Dendritic cell treated with granulocyte-macrophage colony-stimulating factor and Interleukin-4, amounts not matched to agents 40 ng/mL and 50 ng/mL, for 4 days (primary cell): ENCODE results near the gene NDEL1.

ENCODE experiments used
- H3K27ac Mint-ChIP-seq: one replicate; pipeline ENCODE4 v1.8.0; 2022; ENCODE audit warnings: mild to moderate bottlenecking, mixed read lengths
- H3K27me3 Mint-ChIP-seq: one replicate; pipeline ENCODE4 v1.8.0; 2022; ENCODE audit warnings: mild to moderate bottlenecking, mixed read lengths
- H3K36me3 Mint-ChIP-seq: one replicate; pipeline ENCODE4 v1.8.0; 2022; ENCODE audit warnings: low read depth, mixed read lengths
- H3K4me1 Mint-ChIP-seq: one replicate; pipeline ENCODE4 v1.8.0; 2022; ENCODE audit warnings: low read depth, mixed read lengths
- H3K4me3 Mint-ChIP-seq: one replicate; pipeline ENCODE4 v1.8.0; 2022; ENCODE audit warnings: mild to moderate bottlenecking, moderate library complexity, mixed read lengths
- H3K9me3 Mint-ChIP-seq: one replicate; pipeline ENCODE4 v1.8.0; 2022; ENCODE audit warnings: mixed read lengths
- intact Hi-C: fragments of 100-400 bp; cut with micrococcal nuclease; formaldehyde crosslinking; loops from one replicate; pipeline ENCODE4 v1.15.0; 2022

The NDEL1 gene

GRCh38 chr17:8451933-8452614, 16.4 kb downstream of the NDEL1 start:
- no peak overlapping the region for H3K27ac Mint-ChIP-seq
- peaks cover 96% of the 10 kb centered on the region for H3K36me3 Mint-ChIP-seq
- H3K27me3 Mint-ChIP-seq, result no peaks in the 10 kb centered on the region
- intact Hi-C loops, result no loop called here
- no peak overlapping the region for H3K4me3 Mint-ChIP-seq
- no peaks in the 10 kb centered on the region for H3K9me3 Mint-ChIP-seq
- peaks cover 4% of the 10 kb centered on the region for H3K4me1 Mint-ChIP-seq

GRCh38 chr17:8453326-8453725, 17.6 kb downstream of the NDEL1 start:
- Mint-ChIP-seq H3K4me3 (no peak overlapping the region), H3K4me1 (peaks cover 9% of the 10 kb centered on the region), H3K27me3 (no peaks in the 10 kb centered on the region), H3K9me3 (no peaks in the 10 kb centered on the region), H3K36me3 (peaks cover 96% of the 10 kb centered on the region), H3K27ac (no peak overlapping the region)
- intact Hi-C loops, result no loop called here

GRCh38 chr17:8455665-8456209, 20.1 kb downstream of the NDEL1 start:
- peaks cover 94% of the 10 kb centered on the region for H3K36me3 Mint-ChIP-seq
- intact Hi-C loops, result no loop called here
- no peaks in the 10 kb centered on the region for H3K9me3 Mint-ChIP-seq
- no peaks in the 10 kb centered on the region for H3K27me3 Mint-ChIP-seq
- peaks cover 12% of the 10 kb centered on the region for H3K4me1 Mint-ChIP-seq
- no peak overlapping the region for H3K27ac Mint-ChIP-seq
- H3K4me3 Mint-ChIP-seq, result no peak overlapping the region

- H3K27me3 Mint-ChIP-seq, result no peaks in the 10 kb centered on the region
- H3K27ac Mint-ChIP-seq, result no peak overlapping the region
- H3K9me3 Mint-ChIP-seq, result no peaks in the 10 kb centered on the region
- H3K4me1 Mint-ChIP-seq, result peaks cover 17% of the 10 kb centered on the region
- peaks cover 94% of the 10 kb centered on the region for H3K36me3 Mint-ChIP-seq
- H3K4me3 Mint-ChIP-seq, result no peak overlapping the region
- intact Hi-C loops, result no loop called here
These were observed 22.4 kb downstream of the NDEL1 start for GRCh38 chr17:8458128-8458527.

GRCh38 chr17:8459107-8459506, 23.4 kb downstream of the NDEL1 start:
- no peak overlapping the region for H3K27ac Mint-ChIP-seq
- intact Hi-C loops, result no loop called here

GRCh38 chr17:8459831-8460230, 24.1 kb downstream of the NDEL1 start:
- Mint-ChIP-seq H3K27ac (no peak overlapping the region), H3K36me3 (peaks cover 97% of the 10 kb centered on the region), H3K27me3 (no peaks in the 10 kb centered on the region), H3K4me1 (peaks cover 17% of the 10 kb centered on the region), H3K9me3 (no peaks in the 10 kb centered on the region), H3K4me3 (no peak overlapping the region)
- intact Hi-C loops, result no loop called here

More at GRCh38 chr17:8459107-8459506, 23.4 kb downstream of the NDEL1 start:
- no peaks in the 10 kb centered on the region for H3K27me3 Mint-ChIP-seq
- no peaks in the 10 kb centered on the region for H3K9me3 Mint-ChIP-seq
- H3K4me1 Mint-ChIP-seq, result peaks cover 17% of the 10 kb centered on the region
- no peak overlapping the region for H3K4me3 Mint-ChIP-seq
- H3K36me3 Mint-ChIP-seq, result peaks cover 97% of the 10 kb centered on the region

- intact Hi-C loops, result no loop called here
- Mint-ChIP-seq H3K27me3 (no peaks in the 10 kb centered on the region), H3K27ac (no peak overlapping the region), H3K4me3 (no peak overlapping the region), H3K36me3 (peaks cover 95% of the 10 kb centered on the region), H3K9me3 (no peaks in the 10 kb centered on the region), H3K4me1 (peaks cover 12% of the 10 kb centered on the region)
These were observed 26.9 kb downstream of the NDEL1 start for GRCh38 chr17:8462564-8462963.

- H3K27ac Mint-ChIP-seq, result no peak overlapping the region
- H3K36me3 Mint-ChIP-seq, result peaks cover 95% of the 10 kb centered on the region
- H3K4me1 Mint-ChIP-seq, result peaks cover 10% of the 10 kb centered on the region
- H3K4me3 Mint-ChIP-seq, result no peak overlapping the region
- no peaks in the 10 kb centered on the region for H3K9me3 Mint-ChIP-seq
- H3K27me3 Mint-ChIP-seq, result no peaks in the 10 kb centered on the region
- intact Hi-C loops, result no loop called here
These were observed 27.4 kb downstream of the NDEL1 start for GRCh38 chr17:8463099-8463498.

- Mint-ChIP-seq H3K9me3 (no peaks in the 10 kb centered on the region), H3K4me3 (no peak overlapping the region), H3K36me3 (peaks cover 94% of the 10 kb centered on the region), H3K27me3 (no peaks in the 10 kb centered on the region), H3K4me1 (peaks cover 5% of the 10 kb centered on the region), H3K27ac (no peak overlapping the region)
- intact Hi-C loops, result no loop called here
These were observed 29.3 kb downstream of the NDEL1 start for GRCh38 chr17:8464941-8465340.

GRCh38 chr17:8465356-8465755, 29.7 kb downstream of the NDEL1 start:
- Mint-ChIP-seq H3K9me3 (no peaks in the 10 kb centered on the region), H3K4me1 (peaks cover 5% of the 10 kb centered on the region), H3K27me3 (no peaks in the 10 kb centered on the region), H3K27ac (no peak overlapping the region), H3K4me3 (no peak overlapping the region), H3K36me3 (peaks cover 94% of the 10 kb centered on the region)
- intact Hi-C loops, result no loop called here

GRCh38 chr17:8465759-8466158, 30.1 kb downstream of the NDEL1 start:
- intact Hi-C loops, result no loop called here
- peaks cover 5% of the 10 kb centered on the region for H3K4me1 Mint-ChIP-seq
- H3K27ac Mint-ChIP-seq, result no peak overlapping the region
- H3K27me3 Mint-ChIP-seq, result no peaks in the 10 kb centered on the region
- H3K9me3 Mint-ChIP-seq, result no peaks in the 10 kb centered on the region
- H3K4me3 Mint-ChIP-seq, result no peak overlapping the region
- H3K36me3 Mint-ChIP-seq, result peaks cover 97% of the 10 kb centered on the region

- Mint-ChIP-seq H3K4me3 (no peak overlapping the region), H3K27ac (no peak overlapping the region), H3K4me1 (peaks cover 5% of the 10 kb centered on the region), H3K36me3 (peaks cover 97% of the 10 kb centered on the region), H3K9me3 (no peaks in the 10 kb centered on the region), H3K27me3 (no peaks in the 10 kb centered on the region)
- intact Hi-C loops, result no loop called here
These were observed 30.8 kb downstream of the NDEL1 start for GRCh38 chr17:8466456-8466855.

GRCh38 chr17:8466873-8467272, 31.2 kb downstream of the NDEL1 start:
- Mint-ChIP-seq H3K36me3 (peaks cover 97% of the 10 kb centered on the region), H3K9me3 (no peaks in the 10 kb centered on the region), H3K4me1 (peaks cover under 1% of the 10 kb centered on the region), H3K27me3 (no peaks in the 10 kb centered on the region), H3K4me3 (no peak overlapping the region), H3K27ac (no peak overlapping the region)
- intact Hi-C loops, result no loop called here

- no peak overlapping the region for H3K4me3 Mint-ChIP-seq
- H3K4me1 Mint-ChIP-seq, result no peaks in the 10 kb centered on the region
- H3K9me3 Mint-ChIP-seq, result no peaks in the 10 kb centered on the region
- H3K27ac Mint-ChIP-seq, result no peak overlapping the region
- peaks cover 97% of the 10 kb centered on the region for H3K36me3 Mint-ChIP-seq
- H3K27me3 Mint-ChIP-seq, result no peaks in the 10 kb centered on the region
- intact Hi-C loops, result no loop called here
These were observed 31.8 kb downstream of the NDEL1 start for GRCh38 chr17:8467527-8467926.

- Mint-ChIP-seq H3K27ac (no peak overlapping the region), H3K4me3 (no peak overlapping the region), H3K27me3 (no peaks in the 10 kb centered on the region), H3K4me1 (no peaks in the 10 kb centered on the region), H3K9me3 (no peaks in the 10 kb centered on the region), H3K36me3 (peaks cover 97% of the 10 kb centered on the region)
- intact Hi-C loops, result no loop called here
These were observed 32.4 kb downstream of the NDEL1 start for GRCh38 chr17:8468127-8468526.
